ENCODE data around the gene TAX1BP1. TPM values are rescaled to one million over a fixed set of nuclear protein-coding genes. Genes with fewer than 3 reads are reported as not detected.

TAX1BP1 gene
- total RNA-seq, 2 experiments from 2014 or later = 53.1 to 53.9 TPM

DNA sequence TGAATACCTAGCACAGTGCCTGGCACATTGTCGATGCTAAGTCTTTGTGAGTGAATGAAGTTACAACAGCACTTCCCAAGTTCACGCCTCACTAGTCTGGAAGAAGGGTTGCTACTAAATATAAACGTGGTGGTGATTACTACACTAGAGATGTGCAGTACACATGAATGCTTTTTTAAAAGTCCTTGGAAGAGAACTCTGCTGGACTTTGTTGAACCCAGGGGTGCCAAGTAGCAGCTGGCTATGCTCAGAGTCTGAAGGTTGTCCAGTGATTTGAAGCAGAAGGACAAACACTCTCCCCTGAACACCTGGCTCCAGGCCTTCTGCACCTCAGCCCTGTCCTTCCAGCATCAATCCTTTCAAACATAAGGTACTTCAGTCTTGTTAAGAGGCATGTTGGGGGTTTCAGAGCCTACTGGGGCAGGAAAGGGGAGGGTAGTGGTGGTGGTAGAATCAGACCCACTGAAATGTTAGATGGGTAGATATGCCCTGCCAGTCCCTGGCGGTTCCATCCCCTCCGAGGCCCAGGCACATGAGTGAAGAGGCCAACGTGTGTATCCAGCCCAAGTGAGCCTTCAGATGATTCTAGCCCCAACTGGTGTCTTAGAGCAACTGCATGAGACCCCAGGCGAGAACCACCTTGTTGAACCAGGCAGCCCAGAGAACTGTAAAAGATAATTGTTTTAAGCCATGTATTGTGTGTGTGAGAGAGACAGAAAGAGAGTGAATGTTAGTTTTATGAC is 94.4 kb downstream of the TAX1BP1 start:
- H3K4me1 Mint-ChIP-seq (ENCODE audit: low read depth) = no peaks in the 10 kb centered on the region
- H3K27ac Mint-ChIP-seq = no peak overlapping the region
- CTCF ChIA-PET = interaction anchor here (1.3 kb wide), 1 partner anchor 9 kb away, joined by 4 read pairs; no protein-coding TSS in a partner anchor
- POLR2A ChIA-PET = no interaction called here
- H3K36me3 Mint-ChIP-seq (ENCODE audit: low read depth) = no peaks in the 10 kb centered on the region
- DNase-seq (no peak), ATAC-seq (no peak)
- H3K27me3 Mint-ChIP-seq (ENCODE audit: low read depth) = no peaks in the 10 kb centered on the region
- no peaks in the 10 kb centered on the region for H3K9me3 Mint-ChIP-seq (ENCODE audit: insufficient read depth)
- no peak overlapping the region for H3K4me3 Mint-ChIP-seq

DNA sequence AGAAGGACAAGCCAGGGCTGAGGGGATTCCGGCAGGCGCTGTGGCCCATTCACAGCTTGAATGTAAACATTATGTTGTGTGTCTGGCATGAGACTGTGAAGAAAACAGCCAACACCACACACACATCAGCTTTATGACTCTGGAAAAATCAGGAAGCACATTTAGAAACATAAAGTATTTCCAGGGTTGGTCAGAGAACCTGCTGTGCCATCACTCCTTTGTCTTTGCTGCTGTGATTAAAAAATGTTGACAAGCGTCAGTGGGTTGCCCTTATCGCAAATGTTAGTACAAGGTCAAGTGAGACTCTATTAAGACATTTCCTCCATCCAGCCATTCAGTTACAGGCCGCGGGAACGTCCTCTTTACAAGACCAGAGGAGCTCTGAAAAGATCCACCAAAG is 95.4 kb downstream of the TAX1BP1 start:
- H3K4me3 Mint-ChIP-seq = no peak overlapping the region
- H3K4me1 Mint-ChIP-seq (ENCODE audit: low read depth) = peaks cover 5% of the 10 kb centered on the region
- POLR2A ChIA-PET = no interaction called here
- no peaks in the 10 kb centered on the region for H3K27me3 Mint-ChIP-seq (ENCODE audit: low read depth)
- no peak overlapping the region for H3K27ac Mint-ChIP-seq
- ATAC-seq = no peak
- CTCF ChIA-PET = interaction anchor here (0.7 to 1.1 kb wide), 2 partner anchors 9 to 184 kb away, joined by 3 to 6 read pairs; no protein-coding TSS in a partner anchor
- DNase-seq = no peak
- no peaks in the 10 kb centered on the region for H3K36me3 Mint-ChIP-seq (ENCODE audit: low read depth)
- H3K9me3 Mint-ChIP-seq (ENCODE audit: insufficient read depth) = no peaks in the 10 kb centered on the region

DNA sequence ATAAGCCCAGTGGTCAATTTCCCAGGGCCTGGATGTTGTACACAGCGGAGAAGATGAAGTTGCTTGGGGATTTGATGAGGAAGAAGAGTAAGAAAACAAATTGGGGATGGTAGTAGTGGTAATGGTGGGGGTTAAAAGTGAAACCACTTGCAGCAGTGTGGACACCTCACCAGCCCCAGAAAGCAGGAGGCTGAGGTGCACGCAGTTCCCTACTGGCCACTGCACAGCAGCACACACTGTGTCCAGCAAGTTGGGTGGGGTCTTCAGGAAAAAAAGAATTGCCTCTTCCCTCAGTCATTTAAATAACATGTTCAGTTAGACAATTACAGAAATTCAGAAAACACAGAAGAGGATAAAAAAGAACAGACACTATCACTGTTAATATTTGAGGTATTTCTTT is 96.6 kb downstream of the TAX1BP1 start:
- DNase-seq = no peak
- Mint-ChIP-seq H3K27ac (no peak overlapping the region), H3K4me1 (ENCODE audit: low read depth) (peaks cover 5% of the 10 kb centered on the region), H3K4me3 (no peak overlapping the region), H3K27me3 (ENCODE audit: low read depth) (no peaks in the 10 kb centered on the region), H3K36me3 (ENCODE audit: low read depth) (no peaks in the 10 kb centered on the region), H3K9me3 (ENCODE audit: insufficient read depth) (no peaks in the 10 kb centered on the region)
- ATAC-seq = no peak
- POLR2A ChIA-PET = no interaction called here
- CTCF ChIA-PET = no interaction called here

DNA sequence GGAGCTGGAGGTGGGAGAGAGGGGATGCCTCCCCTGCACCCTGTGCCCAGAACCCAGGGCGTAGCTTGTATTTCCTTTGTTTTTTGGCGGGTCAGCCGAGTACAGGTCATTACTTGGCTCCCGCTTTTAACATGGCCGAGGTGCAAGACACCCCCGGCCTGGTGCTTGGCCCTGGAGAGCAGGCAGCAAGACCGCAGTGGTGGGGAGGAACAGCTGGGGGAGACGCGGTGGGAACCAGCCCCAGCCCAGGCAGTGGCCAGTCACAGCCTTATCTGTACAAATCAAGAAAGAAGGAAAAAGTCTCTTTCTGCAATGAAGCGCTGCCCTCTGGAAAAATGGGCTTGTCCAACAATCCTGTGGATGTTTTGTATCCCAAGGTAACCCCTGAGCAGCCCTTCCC is 99.1 kb downstream of the TAX1BP1 start:
- no peak overlapping the region for H3K4me3 Mint-ChIP-seq
- DNase-seq (no peak), ATAC-seq (no peak)
- ChIA-PET POLR2A (interaction anchor here (0.6 to 1.4 kb wide), 2 partner anchors 9 to 223 kb away, joined by 3 read pairs; no protein-coding TSS in a partner anchor), CTCF (interaction anchor here (1.1 to 1.5 kb wide), 2 partner anchors 18 to 81 kb away, joined by 3 to 4 read pairs; no protein-coding TSS in a partner anchor)
- H3K4me1 Mint-ChIP-seq (ENCODE audit: low read depth) = peaks cover 5% of the 10 kb centered on the region
- H3K27ac Mint-ChIP-seq = no peak overlapping the region
- no peaks in the 10 kb centered on the region for H3K9me3 Mint-ChIP-seq (ENCODE audit: insufficient read depth)
- H3K27me3 Mint-ChIP-seq (ENCODE audit: low read depth) = no peaks in the 10 kb centered on the region
- H3K36me3 Mint-ChIP-seq (ENCODE audit: low read depth) = no peaks in the 10 kb centered on the region

DNA sequence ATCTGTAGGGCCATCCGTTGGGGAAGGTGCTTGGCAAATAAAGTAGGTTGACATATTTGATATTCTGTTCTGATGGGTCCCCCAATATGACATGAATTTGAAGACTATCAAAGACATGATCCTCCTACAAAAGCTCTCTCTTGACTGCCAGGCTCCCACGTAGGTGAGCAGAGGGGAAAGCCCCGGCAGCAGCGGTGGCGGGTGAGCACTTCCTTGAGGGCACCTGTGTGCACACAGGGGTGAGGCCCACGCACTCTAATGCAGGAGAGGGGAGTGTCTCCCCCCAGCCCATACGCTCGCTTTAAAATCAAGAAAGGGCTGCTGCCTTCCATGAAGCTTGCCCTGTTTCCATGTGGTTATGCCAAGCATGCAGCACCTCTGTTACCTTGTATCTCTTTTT is 100.4 kb downstream of the TAX1BP1 start:
- Mint-ChIP-seq H3K27ac (no peak overlapping the region), H3K4me1 (ENCODE audit: low read depth) (peaks cover 5% of the 10 kb centered on the region), H3K36me3 (ENCODE audit: low read depth) (no peaks in the 10 kb centered on the region), H3K27me3 (ENCODE audit: low read depth) (no peaks in the 10 kb centered on the region), H3K9me3 (ENCODE audit: insufficient read depth) (no peaks in the 10 kb centered on the region), H3K4me3 (no peak overlapping the region)
- peak; percentile 44 for ATAC-seq
- no peak for DNase-seq
- ChIA-PET CTCF (interaction anchor here (1.1 kb wide), 1 partner anchor 80 kb away, joined by 4 read pairs; no protein-coding TSS in a partner anchor), POLR2A (no interaction called here)

DNA sequence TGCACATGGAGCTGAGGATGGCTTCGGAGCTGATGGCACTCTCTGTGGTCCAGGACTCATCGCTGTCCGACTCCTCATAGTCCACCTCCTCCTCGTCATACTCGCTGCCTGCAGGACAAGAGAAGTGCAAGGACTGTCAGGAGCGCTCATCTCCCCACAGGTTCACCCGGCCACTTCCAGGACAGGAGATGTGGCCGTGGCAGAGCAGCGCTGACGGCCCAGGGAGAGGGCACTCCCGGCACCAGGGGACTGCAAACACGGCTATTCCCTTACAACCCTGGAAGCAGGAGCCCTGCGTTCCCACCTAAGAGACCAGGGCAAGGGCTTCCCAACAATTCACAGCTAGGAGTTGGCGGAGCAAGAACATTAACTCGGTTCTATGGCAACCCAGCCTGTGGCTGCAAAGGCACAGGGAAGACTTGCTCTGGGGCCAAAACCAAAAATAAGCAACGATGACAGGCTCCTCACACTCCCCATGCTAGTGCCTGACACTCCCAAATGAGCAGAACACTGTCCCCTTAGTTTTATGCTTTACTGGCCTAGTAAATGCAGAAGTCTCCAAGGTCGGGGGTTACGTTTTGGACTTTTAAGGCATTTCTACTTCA is 100.9 kb downstream of the TAX1BP1 start:
- ATAC-seq (no peak), DNase-seq (no peak)

DNA sequence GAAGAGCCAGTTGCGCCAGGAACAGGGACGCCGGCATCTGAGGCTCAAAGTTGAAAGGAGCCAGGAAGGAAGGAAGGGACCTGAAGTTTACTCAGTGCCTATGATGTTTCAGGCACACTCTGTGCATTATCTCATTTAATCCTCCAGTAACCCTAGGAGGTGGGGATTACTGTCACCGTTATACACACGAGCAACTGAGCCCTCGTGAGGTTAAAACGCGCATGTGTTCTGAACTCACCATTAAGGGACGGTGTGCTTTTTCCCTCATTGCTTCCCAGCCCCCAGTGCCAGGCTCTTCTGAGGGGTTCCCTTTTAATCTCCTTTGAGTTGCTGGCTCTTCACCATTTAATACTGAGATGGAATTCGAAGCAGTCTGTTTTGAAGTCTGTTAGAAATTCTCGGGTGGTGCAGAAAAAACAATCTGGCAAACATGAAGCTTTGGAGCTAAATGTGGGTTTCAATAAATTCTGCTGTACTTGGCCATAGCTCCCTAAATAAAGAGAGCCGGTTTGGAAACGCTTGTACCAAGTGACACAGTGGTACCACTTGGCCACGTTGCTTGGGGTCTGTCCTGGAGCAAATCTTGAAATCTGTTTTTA is 102.2 kb downstream of the TAX1BP1 start:
- ATAC-seq = no peak
- Mint-ChIP-seq H3K4me3 (no peak overlapping the region), H3K27me3 (ENCODE audit: low read depth) (no peaks in the 10 kb centered on the region), H3K4me1 (ENCODE audit: low read depth) (peaks cover 5% of the 10 kb centered on the region), H3K27ac (no peak overlapping the region), H3K9me3 (ENCODE audit: insufficient read depth) (no peaks in the 10 kb centered on the region), H3K36me3 (ENCODE audit: low read depth) (no peaks in the 10 kb centered on the region)
- ChIA-PET CTCF (interaction anchor here (0.8 kb wide), 1 partner anchor 54 kb away, joined by 3 read pairs; no protein-coding TSS in a partner anchor), POLR2A (no interaction called here)
- no peak for DNase-seq

More for the DNA sequence above, 100.9 kb downstream of the TAX1BP1 start:
- no peaks in the 10 kb centered on the region for H3K27me3 Mint-ChIP-seq (ENCODE audit: low read depth)
- no peaks in the 10 kb centered on the region for H3K9me3 Mint-ChIP-seq (ENCODE audit: insufficient read depth)
- CTCF ChIA-PET = no interaction called here
- H3K4me3 Mint-ChIP-seq = no peak overlapping the region
- no peak overlapping the region for H3K27ac Mint-ChIP-seq
- POLR2A ChIA-PET = no interaction called here
- H3K36me3 Mint-ChIP-seq (ENCODE audit: low read depth) = no peaks in the 10 kb centered on the region
- peaks cover 5% of the 10 kb centered on the region for H3K4me1 Mint-ChIP-seq (ENCODE audit: low read depth)

DNA sequence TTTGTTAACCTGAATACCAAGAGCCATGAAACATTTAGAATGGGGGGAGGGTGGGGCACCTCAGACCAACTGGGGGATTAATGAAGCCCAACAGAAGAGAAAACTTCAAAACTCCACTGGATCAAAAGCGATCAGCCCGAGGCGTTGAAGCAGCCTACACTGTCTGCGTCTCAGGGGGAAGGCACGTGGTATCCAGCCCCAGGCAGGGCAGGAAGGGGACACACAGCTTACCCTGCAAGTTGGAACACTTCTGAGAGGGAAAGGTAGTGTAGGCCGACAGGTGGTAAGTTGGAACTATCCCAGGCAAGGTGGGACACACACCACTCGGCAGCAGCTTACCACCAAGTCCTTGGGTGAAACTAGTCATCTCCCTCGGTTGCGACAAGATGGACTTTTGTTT is 102.9 kb downstream of the TAX1BP1 start:
- H3K36me3 Mint-ChIP-seq (ENCODE audit: low read depth) = no peaks in the 10 kb centered on the region
- H3K27ac Mint-ChIP-seq = no peak overlapping the region
- no peaks in the 10 kb centered on the region for H3K9me3 Mint-ChIP-seq (ENCODE audit: insufficient read depth)
- ChIA-PET POLR2A (no interaction called here), CTCF (interaction anchor here (0.8 kb wide), 1 partner anchor 54 kb away, joined by 3 read pairs; no protein-coding TSS in a partner anchor)
- no peaks in the 10 kb centered on the region for H3K27me3 Mint-ChIP-seq (ENCODE audit: low read depth)
- H3K4me3 Mint-ChIP-seq = no peak overlapping the region
- peaks cover 5% of the 10 kb centered on the region for H3K4me1 Mint-ChIP-seq (ENCODE audit: low read depth)
- DNase-seq = no peak
- no peak for ATAC-seq

DNA sequence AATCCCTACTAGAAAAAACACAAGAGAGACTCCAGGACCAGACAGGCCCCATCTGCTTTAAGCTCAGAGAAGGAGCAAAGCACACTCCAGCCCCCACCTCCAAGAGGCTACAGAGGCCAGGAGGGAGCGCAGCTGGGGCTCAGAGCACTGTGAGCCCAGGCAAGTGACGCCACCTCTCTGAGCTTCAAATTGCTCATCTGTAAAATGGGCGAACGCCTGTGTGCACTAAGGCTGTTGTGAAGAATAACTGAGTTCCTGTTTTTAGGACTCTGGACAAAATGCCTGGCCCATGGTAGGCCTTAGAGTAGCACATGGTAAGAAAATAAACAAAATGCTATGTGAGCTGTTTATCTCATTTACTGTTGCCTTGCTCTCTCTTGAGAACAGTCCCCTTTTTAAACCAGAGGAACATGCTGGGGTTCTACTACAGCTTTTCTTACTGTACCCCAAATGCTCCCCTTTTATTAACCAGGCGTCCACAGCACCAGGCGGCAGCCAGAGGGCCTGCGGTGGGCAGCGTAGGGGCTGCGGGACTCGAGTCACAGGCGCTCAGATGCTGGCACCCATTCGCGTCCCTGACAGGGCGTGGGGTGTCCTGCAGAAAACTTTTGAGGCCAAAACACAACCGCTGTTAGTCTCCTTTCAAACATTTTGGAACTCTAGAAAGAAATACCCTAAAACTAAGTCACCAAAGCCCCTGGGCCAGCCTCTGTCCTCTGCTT is 103.8 kb downstream of the TAX1BP1 start:
- peaks cover 5% of the 10 kb centered on the region for H3K4me1 Mint-ChIP-seq (ENCODE audit: low read depth)
- H3K27ac Mint-ChIP-seq = no peak overlapping the region
- ChIA-PET CTCF (no interaction called here), POLR2A (no interaction called here)
- H3K36me3 Mint-ChIP-seq (ENCODE audit: low read depth) = no peaks in the 10 kb centered on the region
- ATAC-seq = no peak
- H3K9me3 Mint-ChIP-seq (ENCODE audit: insufficient read depth) = no peaks in the 10 kb centered on the region
- H3K27me3 Mint-ChIP-seq (ENCODE audit: low read depth) = no peaks in the 10 kb centered on the region
- no peak for DNase-seq
- H3K4me3 Mint-ChIP-seq = no peak overlapping the region

DNA sequence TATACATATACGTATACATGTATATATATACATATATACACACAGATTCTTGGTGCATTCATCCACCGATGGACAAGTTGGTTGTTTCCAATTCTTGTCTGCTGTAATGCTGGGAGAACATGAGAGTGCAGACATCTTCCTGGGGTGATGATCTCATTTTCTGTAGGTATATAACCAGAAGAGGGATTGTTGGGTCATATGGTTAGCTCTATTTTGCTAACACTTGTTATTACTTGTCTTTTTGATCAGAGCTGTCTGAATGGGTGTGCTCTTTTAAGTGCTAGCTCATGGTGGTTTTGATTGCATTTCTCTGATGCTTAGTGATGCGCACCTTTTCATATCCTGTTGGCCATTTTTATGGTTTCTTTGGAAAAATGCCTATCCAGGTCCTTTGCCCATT is 106.4 kb downstream of the TAX1BP1 start:
- H3K36me3 Mint-ChIP-seq (ENCODE audit: low read depth) = no peaks in the 10 kb centered on the region
- DNase-seq (no peak), ATAC-seq (no peak)
- CTCF ChIA-PET = no interaction called here
- POLR2A ChIA-PET = no interaction called here
- no peak overlapping the region for H3K4me3 Mint-ChIP-seq
- no peaks in the 10 kb centered on the region for H3K27me3 Mint-ChIP-seq (ENCODE audit: low read depth)
- H3K9me3 Mint-ChIP-seq (ENCODE audit: insufficient read depth) = no peaks in the 10 kb centered on the region
- H3K27ac Mint-ChIP-seq = no peak overlapping the region
- H3K4me1 Mint-ChIP-seq (ENCODE audit: low read depth) = no peaks in the 10 kb centered on the region

DNA sequence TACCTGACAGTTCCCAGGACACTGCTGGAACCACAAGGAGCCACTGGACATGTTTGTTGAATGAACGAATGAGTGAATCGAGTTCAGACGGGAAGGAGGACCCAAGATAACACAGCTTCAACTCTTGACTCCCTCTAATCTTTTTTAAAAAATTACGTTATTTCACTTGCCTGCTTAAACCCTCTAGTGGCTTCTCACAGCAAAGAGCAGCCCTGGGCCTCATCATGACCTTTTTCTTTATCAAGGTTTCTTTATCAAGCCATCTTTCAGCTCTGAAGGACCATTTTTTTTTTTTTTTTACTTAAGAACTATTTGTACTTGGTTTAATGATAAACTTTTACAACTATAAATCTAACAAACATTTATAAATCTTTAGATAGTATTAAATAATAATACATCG is 110.6 kb downstream of the TAX1BP1 start:
- Mint-ChIP-seq H3K27ac (no peak overlapping the region), H3K36me3 (ENCODE audit: low read depth) (no peaks in the 10 kb centered on the region), H3K27me3 (ENCODE audit: low read depth) (no peaks in the 10 kb centered on the region), H3K4me1 (ENCODE audit: low read depth) (no peaks in the 10 kb centered on the region), H3K4me3 (no peak overlapping the region), H3K9me3 (ENCODE audit: insufficient read depth) (no peaks in the 10 kb centered on the region)
- CTCF ChIA-PET = no interaction called here
- DNase-seq (no peak), ATAC-seq (no peak)
- POLR2A ChIA-PET = no interaction called here
